ENCODE data around the gene PRDM16.
"Not testable (repeated sequence)": the region's sequence is repeated elsewhere in the genome, so short reads cannot be mapped to it uniquely, and the experiment has no call there.

PRDM16 gene

GRCh38 chr1:3236955-3237354, 168.0 kb downstream of the PRDM16 start:
- no peak for DNase-seq (ENCODE audit: low read depth in 2 of 2)
- H3K4me3 ChIP-seq (replicated peaks in 1 of 2; ENCODE audit: low read depth in 2 of 2, low read length in 2 of 2) = no peak overlapping the region
- no peak for TF ChIP-seq CTCF (IDR thresholded peaks at IDR 0.05; ENCODE audit: low read depth, low read length)

DNA sequence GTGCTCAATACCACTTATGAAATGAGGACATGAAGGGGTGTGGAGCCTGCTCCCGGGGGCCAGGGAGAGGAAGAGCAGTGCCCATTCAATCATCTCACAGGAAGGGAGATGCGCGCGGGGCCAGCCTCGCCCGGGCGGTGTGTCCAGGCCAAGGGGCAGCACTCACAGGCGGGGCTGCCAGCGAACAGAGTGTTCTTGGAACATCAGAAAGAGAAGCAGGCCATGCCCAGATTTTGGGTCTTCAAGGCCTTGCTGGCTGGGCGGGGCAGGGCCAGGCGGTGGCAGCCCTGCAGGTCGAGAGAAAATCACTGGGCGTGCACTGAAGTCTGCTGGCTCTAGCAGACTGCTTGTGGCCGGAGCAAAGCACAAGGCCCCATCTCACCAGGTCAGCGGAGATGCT, 168.6 kb downstream of the PRDM16 start:
- no peak overlapping the region for H3K4me3 ChIP-seq (replicated peaks in 1 of 2; ENCODE audit: low read depth in 2 of 2, low read length in 2 of 2)
- no peak for DNase-seq (ENCODE audit: low read depth in 2 of 2)
- TF ChIP-seq CTCF (IDR thresholded peaks at IDR 0.05; ENCODE audit: low read depth, low read length) = no peak

- TF ChIP-seq CTCF (IDR thresholded peaks at IDR 0.05; ENCODE audit: low read depth, low read length) = no peak
- DNase-seq (ENCODE audit: low read depth in 2 of 2) = no peak
- no peak overlapping the region for H3K4me3 ChIP-seq (replicated peaks in 1 of 2; ENCODE audit: low read depth in 2 of 2, low read length in 2 of 2)
Observed at GRCh38 chr1:3237994-3238702, 169.1 kb downstream of the PRDM16 start.

GRCh38 chr1:3238703-3239278, 169.8 kb downstream of the PRDM16 start:
- no peak for TF ChIP-seq CTCF (IDR thresholded peaks at IDR 0.05; ENCODE audit: low read depth, low read length)
- no peak for DNase-seq (ENCODE audit: low read depth in 2 of 2)
- H3K4me3 ChIP-seq (replicated peaks in 1 of 2; ENCODE audit: low read depth in 2 of 2, low read length in 2 of 2) = no peak overlapping the region

DNA sequence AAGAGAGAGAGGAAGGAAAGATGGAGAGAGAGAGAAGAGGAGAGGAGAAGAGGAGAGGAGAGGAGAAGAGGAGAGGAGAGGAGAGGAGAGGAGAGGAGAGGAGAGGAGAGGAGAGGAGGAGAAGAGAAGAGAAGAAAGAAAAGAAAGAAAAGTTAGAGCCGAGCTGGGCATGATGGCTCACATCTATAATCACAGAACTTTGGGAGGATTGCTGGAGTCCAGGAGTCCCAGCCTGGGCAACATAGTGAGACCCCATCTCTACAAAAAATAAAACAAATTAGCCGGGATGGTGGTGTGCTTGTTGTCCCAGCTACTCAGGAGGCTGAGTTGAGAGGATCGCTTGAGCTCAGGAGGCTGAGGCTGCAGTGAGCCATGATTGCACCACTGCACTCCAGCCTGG, 171.0 kb downstream of the PRDM16 start:
- not testable (repeated sequence) for H3K4me3 ChIP-seq (replicated peaks in 1 of 2; ENCODE audit: low read depth in 2 of 2, low read length in 2 of 2); DNase-seq (ENCODE audit: low read depth in 2 of 2)

DNA sequence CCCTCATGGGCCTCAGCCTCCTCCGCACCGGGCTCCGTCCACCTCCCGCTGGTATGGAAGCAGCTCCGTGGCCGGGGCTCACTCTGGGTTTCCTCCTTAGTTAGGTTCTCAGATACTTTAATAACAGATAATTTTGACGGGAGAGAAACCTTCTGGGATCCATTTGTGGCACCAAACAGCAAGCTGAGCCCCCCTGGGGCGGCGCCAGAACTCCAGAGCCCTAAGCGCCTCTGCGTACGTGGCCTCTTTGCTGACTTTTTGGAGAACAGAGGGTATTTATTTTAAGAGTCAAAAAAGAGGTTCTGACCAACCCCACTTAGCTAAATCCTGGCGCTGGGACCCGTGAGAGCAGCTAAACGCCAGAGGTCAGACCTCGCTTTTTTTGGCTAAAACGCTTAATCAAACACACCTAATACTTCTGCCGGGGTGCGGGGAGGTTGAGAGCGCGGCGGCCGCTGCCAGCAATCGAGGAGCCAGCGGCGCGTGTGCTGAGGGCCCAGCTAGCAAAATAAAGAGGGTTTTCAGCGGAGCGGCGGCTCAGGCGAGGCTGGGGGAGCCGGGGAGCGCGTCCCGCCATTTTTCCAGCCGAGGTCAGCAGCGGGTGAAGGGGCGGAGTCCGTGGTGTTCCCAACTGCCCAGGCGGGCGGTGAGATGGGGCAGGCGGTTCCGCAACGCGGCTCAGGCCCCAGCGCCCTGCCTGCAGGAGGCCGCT, 171.7 kb downstream of the PRDM16 start:
- no peak for DNase-seq (ENCODE audit: low read depth in 2 of 2)
- H3K4me3 ChIP-seq (replicated peaks in 1 of 2; ENCODE audit: low read depth in 2 of 2, low read length in 2 of 2) = no peak overlapping the region
- no peak for TF ChIP-seq CTCF (IDR thresholded peaks at IDR 0.05; ENCODE audit: low read depth, low read length)

DNA sequence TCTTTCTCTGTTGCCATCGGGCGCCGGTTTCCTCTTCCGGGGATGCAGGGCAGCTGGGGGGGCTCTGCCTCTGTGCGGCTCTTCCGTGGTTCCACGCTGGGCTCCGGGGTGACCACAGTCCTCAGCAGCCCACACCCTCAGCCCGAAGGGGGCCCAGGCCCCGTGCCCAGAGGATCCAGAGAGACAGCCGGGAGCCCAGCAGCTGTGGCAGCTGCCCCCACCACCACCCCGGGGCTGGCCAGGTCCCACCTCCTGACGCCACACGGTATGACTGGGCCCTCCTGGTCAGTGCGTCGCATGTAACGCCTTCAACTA, 172.2 kb downstream of the PRDM16 start:
- H3K4me3 ChIP-seq (replicated peaks in 1 of 2; ENCODE audit: low read depth in 2 of 2, low read length in 2 of 2) = no peak overlapping the region

More for the DNA sequence above, 172.2 kb downstream of the PRDM16 start:
- DNase-seq (ENCODE audit: low read depth in 2 of 2) = no peak
- no peak for TF ChIP-seq CTCF (IDR thresholded peaks at IDR 0.05; ENCODE audit: low read depth, low read length)

Measured in cardiac fibroblast (primary cell).